Thoracic aorta (tissue), 2 donors: ENCODE results near the gene LIX1. TPM values are rescaled to one million over a fixed set of nuclear protein-coding genes. Genes with fewer than 3 reads are reported as not detected.

Experiments
- ATAC-seq: fragments of 150-250 bp; one replicate; pipeline ENCODE4 v1.8.0; 2017; ENCODE audit warnings: low read depth; ENCODE audit not compliant: insufficient number of reproducible peaks, low FRiP score
- DNase-seq: peaks from one replicate; pipeline ENCODE4 v3.0.0-alpha.2; 2020; ENCODE audit warnings: low spot score
- H3K27ac ChIP-seq, 2 donors: fragments of 200-600 bp; sonication (generic); 1 replicate in 1 of 2; 2 replicates in 1 of 2; pipeline ENCODE4 v1.5.1; 2016; ENCODE audit warnings: mild to moderate bottlenecking in 2 of 2, moderate library complexity in 2 of 2
- H3K27me3 ChIP-seq: fragments of 200-600 bp; sonication (generic); replicated peaks from 2 replicates; pipeline ENCODE4 v1.6.0; 2016; ENCODE audit warnings: mild to moderate bottlenecking; ENCODE audit not compliant: insufficient read depth
- H3K36me3 ChIP-seq: fragments of 200-600 bp; sonication (generic); one replicate; pipeline ENCODE4 v1.5.1; 2016
- H3K4me1 ChIP-seq, 2 donors: fragments of 200-600 bp; sonication (generic); 1 replicate in 1 of 2; 2 replicates in 1 of 2; pipeline versions ENCODE4 v1.5.1 to v1.6.0; 2016; ENCODE audit warnings: low read depth in 2 of 2, mild to moderate bottlenecking in 1 of 2; ENCODE audit not compliant: control insufficient read depth in 1 of 2
- H3K4me3 ChIP-seq: fragments of 200-600 bp; sonication (generic); 2 replicates; pipeline ENCODE4 v1.5.1; 2016; ENCODE audit warnings: mild to moderate bottlenecking
- H3K9me3 ChIP-seq: fragments of 200-600 bp; sonication (generic); 2 replicates; pipeline ENCODE4 v1.5.1; 2016
- total RNA-seq, 2 donors: library from RNA; depleted of rRNA; stranded (reverse); fragments of >200 nt; gene quantifications; one replicate each; pipeline versions ENCODE4 v1.1.0 to v1.2.3, GENCODE V29; 2016
- TF ChIP-seq, protein P1 (sequence below): fragments of 200-600 bp; sonication (generic); IDR thresholded peaks from one replicate; pipeline ENCODE4 v1.5.1; 2019; ENCODE audit warnings: antibody characterized with exemption

The LIX1 gene
- total RNA-seq, 2 donors from 2014 or later: not detected

DNA sequence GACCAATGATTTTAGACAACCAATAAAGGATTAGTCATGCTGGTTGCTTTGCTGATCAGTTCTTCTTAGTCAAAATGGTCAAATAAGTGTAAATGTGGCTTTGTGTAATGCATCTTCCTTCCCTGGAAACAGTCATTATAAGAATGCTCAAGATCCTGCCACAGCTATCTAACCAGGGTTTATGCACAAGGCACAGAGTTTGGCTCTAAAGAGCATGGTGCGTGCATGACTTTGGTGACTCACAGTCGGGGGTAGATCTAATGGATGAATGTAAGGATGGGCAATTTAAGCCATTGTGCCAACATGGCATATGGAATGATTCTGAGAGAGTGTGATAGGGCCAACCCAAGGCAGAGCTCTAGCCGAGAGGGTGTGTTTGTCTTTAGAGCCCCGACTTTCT, 6.5 kb downstream of the LIX1 start:
- ATAC-seq: no peak
- TF ChIP-seq, protein P1, sequence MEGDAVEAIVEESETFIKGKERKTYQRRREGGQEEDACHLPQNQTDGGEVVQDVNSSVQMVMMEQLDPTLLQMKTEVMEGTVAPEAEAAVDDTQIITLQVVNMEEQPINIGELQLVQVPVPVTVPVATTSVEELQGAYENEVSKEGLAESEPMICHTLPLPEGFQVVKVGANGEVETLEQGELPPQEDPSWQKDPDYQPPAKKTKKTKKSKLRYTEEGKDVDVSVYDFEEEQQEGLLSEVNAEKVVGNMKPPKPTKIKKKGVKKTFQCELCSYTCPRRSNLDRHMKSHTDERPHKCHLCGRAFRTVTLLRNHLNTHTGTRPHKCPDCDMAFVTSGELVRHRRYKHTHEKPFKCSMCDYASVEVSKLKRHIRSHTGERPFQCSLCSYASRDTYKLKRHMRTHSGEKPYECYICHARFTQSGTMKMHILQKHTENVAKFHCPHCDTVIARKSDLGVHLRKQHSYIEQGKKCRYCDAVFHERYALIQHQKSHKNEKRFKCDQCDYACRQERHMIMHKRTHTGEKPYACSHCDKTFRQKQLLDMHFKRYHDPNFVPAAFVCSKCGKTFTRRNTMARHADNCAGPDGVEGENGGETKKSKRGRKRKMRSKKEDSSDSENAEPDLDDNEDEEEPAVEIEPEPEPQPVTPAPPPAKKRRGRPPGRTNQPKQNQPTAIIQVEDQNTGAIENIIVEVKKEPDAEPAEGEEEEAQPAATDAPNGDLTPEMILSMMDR: no peak

GRCh38 chr5:97134634-97135033, 7.8 kb downstream of the LIX1 start:
- Histone ChIP-seq H3K4me3 (no peak overlapping the region), H3K27me3 (no peaks in the 10 kb centered on the region), H3K9me3 (no peaks in the 10 kb centered on the region), H3K36me3 (no peaks in the 10 kb centered on the region), H3K27ac (no peak overlapping the region), H3K4me1 (no peaks in the 10 kb centered on the region)
- TF ChIP-seq, protein P1: no peak
- ATAC-seq: no peak
- DNase-seq: no peak

More for the DNA sequence above, 6.5 kb downstream of the LIX1 start:
- H3K27ac ChIP-seq: no peak overlapping the region
- no peaks in the 10 kb centered on the region for H3K9me3 ChIP-seq
- peaks cover 0 to 6% of the 10 kb centered on the region in 2 donors for H3K4me1 ChIP-seq
- H3K36me3 ChIP-seq: no peaks in the 10 kb centered on the region
- no peak overlapping the region for H3K4me3 ChIP-seq
- no peaks in the 10 kb centered on the region for H3K27me3 ChIP-seq
- no peak for DNase-seq

GRCh38 chr5:97133101-97133500, 9.3 kb downstream of the LIX1 start:
- no peaks in the 10 kb centered on the region for H3K36me3 ChIP-seq
- no peaks in the 10 kb centered on the region for H3K9me3 ChIP-seq
- ATAC-seq (no peak), DNase-seq (no peak)
- H3K4me3 ChIP-seq: no peak overlapping the region
- TF ChIP-seq, protein P1: no peak
- H3K27ac ChIP-seq: no peak overlapping the region
- no peaks in the 10 kb centered on the region for H3K27me3 ChIP-seq
- peaks cover 1 to 3% of the 10 kb centered on the region in 2 donors for H3K4me1 ChIP-seq

- no peaks in the 10 kb centered on the region for H3K27me3 ChIP-seq
- H3K9me3 ChIP-seq: no peaks in the 10 kb centered on the region
- no peaks in the 10 kb centered on the region for H3K36me3 ChIP-seq
- no peak overlapping the region for H3K27ac ChIP-seq
- ATAC-seq (no peak), DNase-seq (no peak)
- TF ChIP-seq, protein P1: no peak
- H3K4me3 ChIP-seq: no peak overlapping the region
- H3K4me1 ChIP-seq: peaks cover 6 to 8% of the 10 kb centered on the region in 2 donors
Measured at GRCh38 chr5:97131921-97132320, 10.5 kb downstream of the LIX1 start.

GRCh38 chr5:97131139-97131710, 11.2 kb downstream of the LIX1 start:
- H3K4me1 ChIP-seq: peaks cover 6 to 8% of the 10 kb centered on the region in 2 donors
- no peaks in the 10 kb centered on the region for H3K36me3 ChIP-seq
- H3K27ac ChIP-seq: no peak overlapping the region
- H3K9me3 ChIP-seq: no peaks in the 10 kb centered on the region
- H3K27me3 ChIP-seq: no peaks in the 10 kb centered on the region
- no peak for DNase-seq
- no peak overlapping the region for H3K4me3 ChIP-seq
- no peak for ATAC-seq
- TF ChIP-seq, protein P1: no peak
